ENCODE results near the gene CCDC170.

Gene CCDC170

DNA sequence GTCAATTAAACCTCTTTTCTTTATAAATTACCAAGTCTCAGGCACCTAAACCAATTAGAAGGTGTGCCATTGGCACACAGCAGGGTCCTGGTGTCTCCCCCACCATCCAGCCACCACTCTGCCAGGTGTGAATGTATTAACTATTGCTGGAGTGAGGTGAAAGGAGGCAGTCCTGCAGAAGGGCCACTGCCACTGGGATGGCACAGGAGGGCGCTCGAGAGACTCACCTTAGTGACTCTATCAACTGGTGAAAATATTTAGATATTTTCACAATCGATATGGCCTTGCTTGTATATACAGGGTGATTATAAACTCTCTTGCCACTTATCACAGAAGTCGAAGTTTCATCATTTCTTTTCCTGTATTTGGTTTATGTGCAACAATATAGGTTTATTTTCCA is 168.1 kb downstream of the CCDC170 start:
- no peak for FAIRE-seq

GRCh38 chr6:151663559-151663958 is 169.7 kb downstream of the CCDC170 start:
- no peak for FAIRE-seq

DNA sequence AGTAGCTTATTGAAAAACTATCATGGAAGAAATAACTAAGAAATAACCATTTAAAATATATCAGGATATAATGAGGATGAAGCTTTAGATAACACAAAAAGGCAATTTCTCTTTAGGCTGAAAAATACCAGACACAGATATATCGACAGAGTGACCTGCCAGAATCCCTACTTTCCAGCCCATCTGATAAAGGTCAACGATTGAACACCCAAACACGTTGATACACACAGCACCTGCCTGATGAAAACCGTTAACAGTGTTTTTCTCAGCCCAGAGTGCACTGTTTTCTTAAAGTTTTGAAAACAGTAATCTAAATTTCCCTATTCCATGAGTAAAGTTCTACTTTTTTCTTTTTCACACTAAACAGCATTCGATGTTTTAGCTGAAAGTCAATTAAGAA is 170.6 kb downstream of the CCDC170 start:
- peak; percentile 55 for FAIRE-seq

GRCh38 chr6:151665329-151665728 is 171.5 kb downstream of the CCDC170 start:
- peak; percentile 80 for FAIRE-seq

- FAIRE-seq: no peak
Observed at GRCh38 chr6:151666526-151666925, 172.7 kb downstream of the CCDC170 start.

DNA sequence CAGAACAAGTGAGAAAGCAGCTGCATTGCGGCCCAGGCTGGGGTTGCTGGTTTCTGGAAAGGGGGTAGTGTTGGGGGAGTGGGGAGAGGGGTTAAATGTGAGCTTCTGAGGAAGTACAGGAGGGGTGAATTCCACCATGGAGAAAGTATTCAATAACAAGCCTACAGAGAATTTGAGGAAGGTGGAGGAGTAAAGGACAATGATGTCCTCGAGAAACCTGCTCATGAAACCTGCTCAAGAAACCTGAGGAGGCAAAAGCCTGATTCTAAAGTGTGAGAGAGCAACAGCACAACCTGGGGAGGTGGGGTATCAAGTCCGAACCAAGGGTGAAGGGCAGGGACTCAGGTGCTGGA is 175.4 kb downstream of the CCDC170 start:
- FAIRE-seq: no peak

GRCh38 chr6:151670116-151670515 is 176.3 kb downstream of the CCDC170 start:
- FAIRE-seq: no peak

Data from endometrium (tissue), 2 donors.